Heart left ventricle (tissue), 16 donors: ENCODE measurements around the gene SCAF1. TPM values are rescaled to one million over a fixed set of nuclear protein-coding genes. Genes with fewer than 3 reads are reported as not detected.

Experiments
- ATAC-seq, 4 donors: fragments of 200-7000 bp; cut with Tn5 transposase; one replicate each; pipeline ENCODE4 v1.9.1; 2020 to 2022; ENCODE audit warnings: moderate library complexity in 4 of 4, mild to moderate bottlenecking in 3 of 4, moderate number of reproducible peaks in 1 of 4
- DNase-seq, 5 donors: peaks; one replicate each; pipeline ENCODE4 v3.0.0-alpha.2; 2020
- H3K27ac ChIP-seq, 12 donors: fragments of 200-600 bp; sonication (generic) in 4 of 12; one replicate each; pipeline versions ENCODE4 v1.5.0 to v1.8.0; 2016 to 2022; ENCODE audit warnings: mild to moderate bottlenecking in 2 of 12
- H3K27me3 ChIP-seq, 9 donors: fragments of 200-600 bp; sonication (generic) in 2 of 9; one replicate each; pipeline versions ENCODE4 v1.5.1 to v1.8.0; 2016 to 2022; ENCODE audit warnings: mild to moderate bottlenecking in 3 of 9
- H3K36me3 ChIP-seq, 9 donors: fragments of 200-600 bp; sonication (generic) in 2 of 9; one replicate each; pipeline versions ENCODE4 v1.5.0 to v1.8.0; 2018 to 2022; ENCODE audit warnings: mild to moderate bottlenecking in 2 of 9
- H3K4me1 ChIP-seq, 12 donors: fragments of 200-600 bp; sonication (generic) in 4 of 12; one replicate each; pipeline versions ENCODE4 v1.5.0 to v1.8.0; 2016 to 2022; ENCODE audit warnings: mild to moderate bottlenecking in 3 of 12
- H3K4me3 ChIP-seq, 12 donors: fragments of 200-600 bp; sonication (generic) in 4 of 12; one replicate each; pipeline versions ENCODE4 v1.5.0 to v1.8.0; 2017 to 2022; ENCODE audit warnings: mild to moderate bottlenecking in 9 of 12, moderate library complexity in 4 of 12
- H3K9me3 ChIP-seq, 12 donors: fragments of 200-600 bp; sonication (generic) in 4 of 12; one replicate each; pipeline versions ENCODE4 v1.5.0 to v1.8.0; 2016 to 2022; ENCODE audit warnings: mild to moderate bottlenecking in 1 of 12
- CTCF ChIP-seq, 12 donors: fragments of 200-600 bp; sonication (generic) in 4 of 12; IDR thresholded peaks; one replicate each; pipeline versions ENCODE4 v1.5.0 to v1.8.0; 2018 to 2022; ENCODE audit warnings: antibody characterized with exemption in 12 of 12, mild to moderate bottlenecking in 5 of 12
- POLR2A ChIP-seq, 2 donors: fragments of 450-650 bp; IDR thresholded peaks; one replicate each; pipeline ENCODE4 v1.6.1; 2017; ENCODE audit warnings: antibody characterized with exemption in 2 of 2, mild to moderate bottlenecking in 2 of 2, moderate library complexity in 2 of 2
- WGBS, 4 donors: extraction: QIAGEN DNeasy Blood & Tissue Kit in 2 of 4; methylation state at CpG; one replicate each; pipeline versions ENCODE4 v1.1.5 to v1.1.7; 2013 to 2018; 5-methylcytosine and 5-hydroxymethylcytosine counted together
- intact Hi-C, 10 donors: fragments of 100-400 bp; cut with DNase I; formaldehyde crosslinking; loops; one replicate each; pipeline versions ENCODE4 v1.11.1 to v1.14.2; 2022
- polyA plus RNA-seq, 2 donors: library from polyadenylated mRNA; stranded (reverse); fragments of 200-250 nt; gene quantifications; one replicate each; pipeline ENCODE4 v1.2.3, GENCODE V29; 2013
- total RNA-seq, 9 donors: library from RNA; depleted of rRNA in 2 of 9; stranded (reverse); fragments of >200 nt in 2 of 9; fragmentation: NEBNext Ultra II Directional in 3 of 9; extraction: Animal tissue kit (Norgen Biotek cat#: 25700) in 3 of 9; gene quantifications; one replicate each; pipeline versions ENCODE4 v1.1.0 to v1.2.4, GENCODE V29; 2016 to 2023
- donor health status: ischemic (EF 13 %, LVEDD 7.1; RV severe dilation, severe dysfunction).
- donor health status: healthy with polysubstance abuse.
- donor health status: DM: no; HTN: yes; CAD: no.
- donor health status: DM: no; HTN: no; CAD: no.
- donor health status: ischemic (EF 25% LVEDD 6.9; RV normal size, moderate dysfunction).
- donor health status: ischemic (EF 25% LVEDD 5.7; RV mildly dilated, moderate dysfunction).
- donor health status: healthy.
- donor health status: DM: yes; HTN: yes; CAD: no.
- donor health status: ischemic (EF 35%, LVEDD 5.7; RV mildly dilated, moderate dysfunction).
- donor health status: nonischemic (EF 11% LVEDD 7.7; RV severe dilation, severe dysfunction).
- donor health status: DM: yes; HTN: yes; CAD: no.
- donor health status: PGD.
- donor health status: ischemic (EF 29% LVEDD 5.4; RV normal size, mild dysfunction).
- donor health status: nonischemic (EF 23%, LVEDD 6.1; RV moderate dilation, normal function).

The SCAF1 gene
- total and polyA plus RNA-seq, 11 donors, result 24.5 to 52.8 (median 44.0) TPM

DNA sequence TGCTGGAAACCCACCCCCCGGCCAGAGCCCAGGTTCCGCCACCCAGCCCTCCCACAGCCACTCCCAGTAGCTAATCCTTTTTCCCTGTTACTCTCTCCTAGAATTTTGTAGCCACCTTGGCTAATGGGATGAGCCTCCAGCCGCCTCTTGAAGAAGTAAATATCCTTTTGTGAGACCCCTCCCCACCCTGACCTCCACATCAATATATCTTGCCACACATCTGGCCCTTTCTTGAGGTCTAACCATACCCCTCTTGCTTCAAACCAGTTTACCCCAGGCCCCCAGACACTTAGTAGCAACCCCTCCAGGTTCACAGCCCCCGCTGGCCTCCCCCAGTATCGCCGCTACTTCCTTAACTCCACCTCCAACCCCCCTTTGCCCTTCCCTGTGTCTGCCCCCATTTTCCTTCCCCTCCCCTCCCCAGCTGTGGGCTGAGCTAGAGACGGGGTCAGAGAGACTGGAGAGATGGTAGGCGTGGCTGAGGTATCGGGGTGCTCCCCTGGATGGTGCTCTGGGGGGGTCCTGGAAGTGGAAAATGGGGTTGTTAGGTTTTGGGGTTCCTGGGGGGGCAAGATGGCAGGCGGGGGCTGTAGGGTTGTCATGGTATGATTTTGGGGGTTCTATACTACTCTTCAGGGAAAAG lies 37.9 kb downstream of the SCAF1 start:
- Histone ChIP-seq H3K36me3 (peaks cover 0 to 42% (median 40%) of the 10 kb centered on the region in 9 donors), H3K27me3 (no peaks in the 10 kb centered on the region), H3K4me3 (peak overlapping the region in 4 of 12 donors; percentile 18 to 40 (median 36)), H3K9me3 (no peaks in the 10 kb centered on the region), H3K27ac (peak overlapping the region in 10 of 12 donors; percentile 27 to 100 (median 72)), H3K4me1 (peaks cover 0 to 62% (median 37%) of the 10 kb centered on the region in 12 donors)
- TF ChIP-seq POLR2A (IDR thresholded peaks at IDR 0.05), result no peak
- TF ChIP-seq CTCF (IDR thresholded peaks at IDR 0.05), result no peak
- DNase-seq (no peak), ATAC-seq (no peak)
- 54 to 62% (median 58%) methylated on average over 10 of the region's 10 CpGs for WGBS, 4 donors
- intact Hi-C loops, result loop anchor here in 7 of 10 donors (2.0 to 10.0 kb wide), 12 partner anchors 85 to 285 kb away; partner anchors contain the start of genes PRR12 (in 3 of the 7), PNKP (in 2 of the 7), RPS11 (in 2 of the 7) and AP2A1 (in 1 of the 7)

- TF ChIP-seq POLR2A (IDR thresholded peaks at IDR 0.05) (no peak), CTCF (IDR thresholded peaks at IDR 0.05) (peak; percentile 99 to 100 (median 100))
- peak overlapping the region in 8 of 12 donors; percentile 9 to 40 (median 28) for H3K4me3 ChIP-seq
- intact Hi-C loops, result loop anchor here in 2 of 10 donors (2.0 to 10.0 kb wide), 2 partner anchors 128 to 286 kb away; no protein-coding TSS in a partner anchor
- DNase-seq, result peak; percentile 86 to 96 (median 92)
- H3K27ac ChIP-seq, result peak overlapping the region in 11 of 12 donors; percentile 24 to 98 (median 66)
- H3K4me1 ChIP-seq, result peaks cover 0 to 62% (median 37%) of the 10 kb centered on the region in 12 donors
- ATAC-seq, result peak in 3 of 4 donors; percentile 3 to 19 (median 3)
- H3K27me3 ChIP-seq, result no peaks in the 10 kb centered on the region
- peaks cover 0 to 50% (median 48%) of the 10 kb centered on the region in 9 donors for H3K36me3 ChIP-seq
- 31 to 39% (median 34%) methylated on average over 32 to 40 of the region's 40 CpGs for WGBS, 4 donors
- H3K9me3 ChIP-seq, result no peaks in the 10 kb centered on the region
Measured at GRCh38 chr19:49680421-49681351, 38.7 kb downstream of the SCAF1 start.

- no peaks in the 10 kb centered on the region for H3K27me3 ChIP-seq
- H3K4me1 ChIP-seq, result peaks cover 0 to 61% (median 34%) of the 10 kb centered on the region in 12 donors
- 72 to 84% (median 82%) methylated on average over 16 to 19 of the region's 19 CpGs for WGBS, 4 donors
- peaks cover 0 to 60% (median 57%) of the 10 kb centered on the region in 9 donors for H3K36me3 ChIP-seq
- no peak overlapping the region for H3K4me3 ChIP-seq
- ATAC-seq (no peak), DNase-seq (no peak)
- TF ChIP-seq POLR2A (IDR thresholded peaks at IDR 0.05), result no peak
- TF ChIP-seq CTCF (IDR thresholded peaks at IDR 0.05), result no peak
- intact Hi-C loops, result loop anchor here in 2 of 10 donors (2.0 to 10.0 kb wide), 2 partner anchors 127 to 287 kb away; no protein-coding TSS in a partner anchor
- H3K9me3 ChIP-seq, result no peaks in the 10 kb centered on the region
- H3K27ac ChIP-seq, result no peak overlapping the region
Measured at GRCh38 chr19:49681830-49682229, 39.8 kb downstream of the SCAF1 start.
